GM19395 (cell line): ENCODE results near the gene FANCG.

Experiments
- ATAC-seq: cut with Tn5 transposase; IDR thresholded peaks from one replicate; pipeline ENCODE4 v1.9.1; 2021; ENCODE audit warnings: mild to moderate bottlenecking, moderate library complexity; ENCODE audit not compliant: unreplicated experiment

Gene FANCG

GRCh38 chr9:35026671-35027070 is 53.1 kb downstream of the FANCG start:
- no peak for ATAC-seq
